ENCODE results near the gene PELI2. TPM values are rescaled to one million over a fixed set of nuclear protein-coding genes. Genes with fewer than 3 reads are reported as not detected.

PELI2 gene
- total RNA-seq, 1 experiment from 2014 or later, result 2.0 TPM

DNA sequence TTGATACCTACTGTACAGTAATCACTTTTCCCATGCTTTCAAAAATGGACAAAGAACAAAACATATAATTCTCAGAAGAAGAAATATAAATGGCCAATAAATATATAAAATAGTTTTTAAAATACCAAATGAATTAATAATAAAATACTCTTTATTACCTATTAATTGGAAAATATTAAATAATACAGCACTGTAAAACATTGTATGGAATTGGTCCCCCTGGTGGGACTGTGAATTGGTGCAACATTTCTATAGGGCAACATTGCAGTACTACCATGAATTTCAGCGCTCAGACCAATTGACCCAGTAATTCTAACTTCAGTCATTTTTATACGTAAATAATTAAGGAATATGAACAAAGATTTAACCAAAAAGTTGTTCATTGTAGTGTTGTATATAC, 162.6 kb downstream of the PELI2 start:
- Histone ChIP-seq H3K4me1 (ENCODE audit: control insufficient read depth in 1 of 2, insufficient read depth in 2 of 2, low read length in 2 of 2) (no peaks in the 10 kb centered on the region), H3K27me3 (ENCODE audit: insufficient read depth, low read length) (peaks cover 19% of the 10 kb centered on the region; the same call in 1 of the 2 replicates), H3K27ac (ENCODE audit: low read depth, low read length) (no peak overlapping the region), H3K9me3 (ENCODE audit: control insufficient read depth in 1 of 2, insufficient read depth in 1 of 2, low read depth in 1 of 2, low read length in 2 of 2) (no peaks in the 10 kb centered on the region), H3K36me3 (ENCODE audit: control insufficient read depth in 1 of 2, insufficient read depth in 2 of 2, low read length in 2 of 2) (no peaks in the 10 kb centered on the region), H2AFZ (ENCODE audit: low read depth, low read length, poor library complexity, severe bottlenecking) (no peak overlapping the region), H3K79me2 (ENCODE audit: insufficient read depth, low read length) (no peaks in the 10 kb centered on the region), H3K4me2 (ENCODE audit: low read length) (no peak overlapping the region), H3K9me2 (ENCODE audit: insufficient read depth) (no peaks in the 10 kb centered on the region), H4K20me1 (ENCODE audit: insufficient read depth) (no peaks in the 10 kb centered on the region), H3K4me3 (replicated peaks in 1 of 2; ENCODE audit: low read depth in 1 of 2, low read length in 2 of 2) (no peak overlapping the region), H3K9ac (ENCODE audit: low read length) (no peak overlapping the region)
- RAD21 ChIA-PET (ENCODE audit: low non-redundant PET in 1 of 2, low total read pairs in 2 of 2, uncharacterized antibody in 2 of 2, unreplicated experiment in 2 of 2), result no interaction called here
- DNase-seq (ENCODE audit: low read depth, low spot score), result no peak
- CTCF ChIA-PET, result no interaction called here
- TF ChIP-seq ELF1 (IDR thresholded peaks at IDR 0.05; ENCODE audit: borderline replicate concordance, low read depth) (no peak), ZNF274 (IDR thresholded peaks at IDR 0.05; ENCODE audit: low read depth, low read length) (no peak)
- TF ChIP-seq, protein P1, sequence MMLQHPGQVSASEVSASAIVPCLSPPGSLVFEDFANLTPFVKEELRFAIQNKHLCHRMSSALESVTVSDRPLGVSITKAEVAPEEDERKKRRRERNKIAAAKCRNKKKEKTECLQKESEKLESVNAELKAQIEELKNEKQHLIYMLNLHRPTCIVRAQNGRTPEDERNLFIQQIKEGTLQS (IDR thresholded peaks at IDR 0.05), result no peak
- no peak for ATAC-seq
- intact Hi-C loops (cut with micrococcal nuclease), result no loop called here
- BruUV-seq (replicated peaks), result no TSS peak
- POLR2A ChIA-PET, result no interaction called here

DNA sequence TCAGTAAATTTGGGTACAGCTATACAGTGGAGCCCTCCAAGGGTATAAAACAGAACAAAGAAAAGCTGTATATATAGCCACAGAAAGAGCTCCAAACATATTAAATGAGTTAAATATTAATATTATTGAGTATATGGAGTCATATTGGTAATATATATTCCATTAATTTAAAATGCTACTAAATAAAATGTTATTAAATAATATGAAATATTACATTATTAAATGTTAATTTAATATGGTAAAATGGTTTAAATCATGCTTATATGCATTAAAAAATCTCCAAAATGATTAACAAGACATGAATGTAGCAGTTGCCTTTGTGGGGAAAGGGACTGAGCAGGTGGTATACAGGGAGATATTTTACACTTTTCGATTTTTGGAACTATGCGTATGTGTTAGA, 164.0 kb downstream of the PELI2 start:
- no peaks in the 10 kb centered on the region for H3K36me3 ChIP-seq (ENCODE audit: control insufficient read depth in 1 of 2, insufficient read depth in 2 of 2, low read length in 2 of 2)
- RAD21 ChIA-PET (ENCODE audit: low non-redundant PET in 1 of 2, low total read pairs in 2 of 2, uncharacterized antibody in 2 of 2, unreplicated experiment in 2 of 2), result no interaction called here
- ATAC-seq, result no peak
- CTCF ChIA-PET, result interaction anchor here (1.1 kb wide), 1 partner anchor 58 kb away, joined by 4 read pairs; no protein-coding TSS in a partner anchor
- no peak overlapping the region for H3K4me2 ChIP-seq (ENCODE audit: low read length)
- intact Hi-C loops (cut with micrococcal nuclease), result no loop called here
- H3K27ac ChIP-seq (ENCODE audit: low read depth, low read length), result no peak overlapping the region
- H3K79me2 ChIP-seq (ENCODE audit: insufficient read depth, low read length), result no peaks in the 10 kb centered on the region
- BruUV-seq (replicated peaks), result no TSS peak
- H3K4me1 ChIP-seq (ENCODE audit: control insufficient read depth in 1 of 2, insufficient read depth in 2 of 2, low read length in 2 of 2), result no peaks in the 10 kb centered on the region
- no peak overlapping the region for H3K4me3 ChIP-seq (replicated peaks in 1 of 2; ENCODE audit: low read depth in 1 of 2, low read length in 2 of 2)
- H2AFZ ChIP-seq (ENCODE audit: low read depth, low read length, poor library complexity, severe bottlenecking), result no peak overlapping the region
- no peak for DNase-seq (ENCODE audit: low read depth, low spot score)
- H3K9me2 ChIP-seq (ENCODE audit: insufficient read depth), result no peaks in the 10 kb centered on the region
- no peak overlapping the region for H3K9ac ChIP-seq (ENCODE audit: low read length)
- no peaks in the 10 kb centered on the region for H3K9me3 ChIP-seq (ENCODE audit: control insufficient read depth in 1 of 2, insufficient read depth in 1 of 2, low read depth in 1 of 2, low read length in 2 of 2)
- peaks cover 22% of the 10 kb centered on the region; the same call in 1 of the 2 replicates for H3K27me3 ChIP-seq (ENCODE audit: insufficient read depth, low read length)
- no peaks in the 10 kb centered on the region for H4K20me1 ChIP-seq (ENCODE audit: insufficient read depth)
- POLR2A ChIA-PET, result interaction anchor here (0.5 kb wide), 1 partner anchor 37 kb away, joined by 3 read pairs; no protein-coding TSS in a partner anchor
- TF ChIP-seq, protein P2, sequence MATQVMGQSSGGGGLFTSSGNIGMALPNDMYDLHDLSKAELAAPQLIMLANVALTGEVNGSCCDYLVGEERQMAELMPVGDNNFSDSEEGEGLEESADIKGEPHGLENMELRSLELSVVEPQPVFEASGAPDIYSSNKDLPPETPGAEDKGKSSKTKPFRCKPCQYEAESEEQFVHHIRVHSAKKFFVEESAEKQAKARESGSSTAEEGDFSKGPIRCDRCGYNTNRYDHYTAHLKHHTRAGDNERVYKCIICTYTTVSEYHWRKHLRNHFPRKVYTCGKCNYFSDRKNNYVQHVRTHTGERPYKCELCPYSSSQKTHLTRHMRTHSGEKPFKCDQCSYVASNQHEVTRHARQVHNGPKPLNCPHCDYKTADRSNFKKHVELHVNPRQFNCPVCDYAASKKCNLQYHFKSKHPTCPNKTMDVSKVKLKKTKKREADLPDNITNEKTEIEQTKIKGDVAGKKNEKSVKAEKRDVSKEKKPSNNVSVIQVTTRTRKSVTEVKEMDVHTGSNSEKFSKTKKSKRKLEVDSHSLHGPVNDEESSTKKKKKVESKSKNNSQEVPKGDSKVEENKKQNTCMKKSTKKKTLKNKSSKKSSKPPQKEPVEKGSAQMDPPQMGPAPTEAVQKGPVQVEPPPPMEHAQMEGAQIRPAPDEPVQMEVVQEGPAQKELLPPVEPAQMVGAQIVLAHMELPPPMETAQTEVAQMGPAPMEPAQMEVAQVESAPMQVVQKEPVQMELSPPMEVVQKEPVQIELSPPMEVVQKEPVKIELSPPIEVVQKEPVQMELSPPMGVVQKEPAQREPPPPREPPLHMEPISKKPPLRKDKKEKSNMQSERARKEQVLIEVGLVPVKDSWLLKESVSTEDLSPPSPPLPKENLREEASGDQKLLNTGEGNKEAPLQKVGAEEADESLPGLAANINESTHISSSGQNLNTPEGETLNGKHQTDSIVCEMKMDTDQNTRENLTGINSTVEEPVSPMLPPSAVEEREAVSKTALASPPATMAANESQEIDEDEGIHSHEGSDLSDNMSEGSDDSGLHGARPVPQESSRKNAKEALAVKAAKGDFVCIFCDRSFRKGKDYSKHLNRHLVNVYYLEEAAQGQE (IDR thresholded peaks at IDR 0.05; ENCODE audit: low read depth), result no peak
- TF ChIP-seq POLR2A (IDR thresholded peaks at IDR 0.05; ENCODE audit: borderline replicate concordance, extremely low read depth, insufficient read depth, insufficient read length) (no peak), CBX3 (IDR thresholded peaks at IDR 0.05; ENCODE audit: low read depth) (no peak), EZH2phosphoT487 (IDR thresholded peaks at IDR 0.05; ENCODE audit: borderline replicate concordance) (no peak), YY1 (IDR thresholded peaks at IDR 0.05; ENCODE audit: extremely low read depth, insufficient replicate concordance, low read depth, low read length) (no peak), POLR2AphosphoS5 (IDR thresholded peaks at IDR 0.05; ENCODE audit: low read depth, low read length) (no peak), ZFX (IDR thresholded peaks at IDR 0.05) (no peak), SIN3A (IDR thresholded peaks at IDR 0.05; ENCODE audit: low read depth) (no peak), ELF1 (IDR thresholded peaks at IDR 0.05; ENCODE audit: borderline replicate concordance, low read depth) (no peak), SP1 (IDR thresholded peaks at IDR 0.05; ENCODE audit: low read depth) (no peak), JUND (IDR thresholded peaks at IDR 0.05) (no peak), FOSL1 (IDR thresholded peaks at IDR 0.05; ENCODE audit: low read depth) (no peak), TCF7L2 (IDR thresholded peaks at IDR 0.05; ENCODE audit: borderline replicate concordance, extremely low read depth, insufficient read depth, insufficient read length) (no peak), EZH2 (IDR thresholded peaks at IDR 0.05) (no peak), EGR1 (IDR thresholded peaks at IDR 0.05; ENCODE audit: low read depth) (no peak), SRF (IDR thresholded peaks at IDR 0.05; ENCODE audit: low read depth) (no peak)
- TF ChIP-seq, protein P3, sequence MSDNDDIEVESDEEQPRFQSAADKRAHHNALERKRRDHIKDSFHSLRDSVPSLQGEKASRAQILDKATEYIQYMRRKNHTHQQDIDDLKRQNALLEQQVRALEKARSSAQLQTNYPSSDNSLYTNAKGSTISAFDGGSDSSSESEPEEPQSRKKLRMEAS (IDR thresholded peaks at IDR 0.05), result no peak
